Stimulated activated CD4-positive, alpha-beta T cell treated with anti-CD3 and anti-CD28 coated beads, Interleukin-12 subunit alpha, Interleukin-12 subunit beta, amount 100 ng/mL, for 24 hours (primary cell): Measurements from ENCODE around the gene PARVB.

Experiments used
- DNase-seq, 2 experiments: peaks; one replicate each; pipeline ENCODE4 v3.0.0-alpha.2; 2020; ENCODE audit warnings: low read depth in 2 of 2

The PARVB gene

GRCh38 chr22:44028091-44028490, 4.0 kb downstream of the PARVB start:
- DNase-seq, result no peak

- DNase-seq, result no peak
These were observed 5.0 kb downstream of the PARVB start for GRCh38 chr22:44029069-44029468.

GRCh38 chr22:44030051-44030701, 6.1 kb downstream of the PARVB start:
- DNase-seq, result no peak

- DNase-seq, result no peak
These were observed 6.6 kb downstream of the PARVB start for GRCh38 chr22:44030702-44031082.

GRCh38 chr22:44031158-44031952, 7.3 kb downstream of the PARVB start:
- DNase-seq, result no peak

- DNase-seq, result no peak
These were observed 8.1 kb downstream of the PARVB start for GRCh38 chr22:44032126-44032730.

GRCh38 chr22:44033287-44033686, 9.2 kb downstream of the PARVB start:
- DNase-seq, result no peak

GRCh38 chr22:44033694-44034093, 9.6 kb downstream of the PARVB start:
- no peak for DNase-seq

GRCh38 chr22:44037519-44038375, 13.6 kb downstream of the PARVB start:
- no peak for DNase-seq

- DNase-seq, result no peak
These were observed 15.6 kb downstream of the PARVB start for GRCh38 chr22:44039566-44040171.

GRCh38 chr22:44042249-44043218, 18.4 kb downstream of the PARVB start:
- no peak for DNase-seq

- no peak for DNase-seq
These were observed 21.0 kb downstream of the PARVB start for GRCh38 chr22:44045145-44045544.

GRCh38 chr22:44046485-44047141, 22.5 kb downstream of the PARVB start:
- no peak for DNase-seq

- DNase-seq, result no peak
These were observed 23.8 kb downstream of the PARVB start for GRCh38 chr22:44047891-44048301.

GRCh38 chr22:44049486-44050231, 25.6 kb downstream of the PARVB start:
- no peak for DNase-seq

GRCh38 chr22:44050766-44051355, 26.8 kb downstream of the PARVB start:
- no peak for DNase-seq

GRCh38 chr22:44051358-44051757, 27.3 kb downstream of the PARVB start:
- DNase-seq, result no peak

GRCh38 chr22:44051961-44052360, 27.9 kb downstream of the PARVB start:
- DNase-seq, result no peak

- no peak for DNase-seq
These were observed 31.7 kb downstream of the PARVB start for GRCh38 chr22:44055805-44056204.
